Ecto neural progenitor cell (in vitro differentiated cells): ENCODE data around the gene CTDP1.
"Not testable (repeated sequence)": the region's sequence is repeated elsewhere in the genome, so short reads cannot be mapped to it uniquely, and the experiment has no call there.

ENCODE experiments used
- DNase-seq: peaks from one replicate; pipeline ENCODE4 v3.0.0-alpha.2; 2018; ENCODE audit warnings: low spot score

CTDP1 gene

DNA sequence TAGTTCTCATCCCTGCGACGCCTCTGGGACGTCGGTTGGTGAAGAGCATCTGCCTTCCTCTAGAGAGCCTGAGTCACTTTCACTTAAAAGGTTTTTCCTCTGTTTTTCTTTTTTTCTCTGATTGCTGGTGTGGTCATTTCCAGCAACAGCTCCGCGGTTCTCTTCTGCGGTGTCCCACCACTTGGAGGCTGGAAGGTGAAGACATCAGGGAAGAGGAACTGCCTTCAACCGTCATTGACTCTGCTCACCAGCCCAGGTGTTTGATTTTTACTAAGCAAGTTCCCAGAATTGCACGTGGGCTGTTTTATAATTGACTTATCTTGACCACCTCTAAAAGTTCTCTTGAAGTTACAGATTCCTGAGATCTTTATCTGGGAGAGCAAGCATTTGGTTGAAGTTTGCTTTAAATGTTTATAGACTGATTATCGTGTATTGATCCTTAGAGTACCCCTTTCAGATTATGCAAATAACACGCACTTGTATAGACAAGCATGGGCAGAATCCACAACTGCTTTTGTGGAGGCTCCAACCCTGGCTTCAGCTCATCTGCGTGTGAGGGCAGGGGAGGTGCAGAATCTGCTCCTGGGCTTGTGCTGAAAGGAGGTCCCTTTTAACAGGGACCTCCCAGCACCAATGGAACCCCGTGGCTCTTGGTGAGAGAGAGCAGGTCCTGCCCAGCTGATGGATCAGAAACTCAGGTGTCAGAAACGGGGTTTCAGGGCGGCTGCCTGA is 3.5 kb downstream of the CTDP1 start:
- DNase-seq = no peak

GRCh38 chr18:79683626-79684282 is 4.2 kb downstream of the CTDP1 start:
- no peak for DNase-seq

- DNase-seq = no peak
Measured at GRCh38 chr18:79684283-79684631, 4.7 kb downstream of the CTDP1 start.

DNA sequence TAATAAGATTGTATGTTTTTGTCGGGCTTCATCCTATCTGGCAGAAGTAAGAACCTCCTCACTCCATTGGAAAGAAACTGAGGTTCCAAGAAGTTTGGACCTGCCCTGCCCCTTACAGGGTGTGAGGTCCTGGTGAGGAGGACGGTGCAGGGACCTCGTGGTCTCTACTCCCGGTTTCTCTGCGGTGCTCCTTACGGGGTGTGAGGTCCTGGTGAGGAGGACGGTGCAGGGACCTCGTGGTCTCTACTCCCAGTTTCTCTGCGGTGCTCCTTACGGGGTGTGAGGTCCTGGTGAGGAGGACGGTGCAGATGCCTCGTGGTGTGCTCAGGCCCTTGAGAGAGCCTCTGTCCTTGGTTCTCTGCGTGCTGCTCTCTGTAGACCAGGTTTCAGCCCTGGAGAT is 5.2 kb downstream of the CTDP1 start:
- DNase-seq = no peak

GRCh38 chr18:79685281-79685680 is 5.7 kb downstream of the CTDP1 start:
- DNase-seq = no peak

GRCh38 chr18:79685971-79686370 is 6.4 kb downstream of the CTDP1 start:
- DNase-seq = no peak

- DNase-seq = no peak
Measured at GRCh38 chr18:79687806-79688205, 8.2 kb downstream of the CTDP1 start.

- no peak for DNase-seq
Measured at GRCh38 chr18:79690071-79690470, 10.5 kb downstream of the CTDP1 start.

DNA sequence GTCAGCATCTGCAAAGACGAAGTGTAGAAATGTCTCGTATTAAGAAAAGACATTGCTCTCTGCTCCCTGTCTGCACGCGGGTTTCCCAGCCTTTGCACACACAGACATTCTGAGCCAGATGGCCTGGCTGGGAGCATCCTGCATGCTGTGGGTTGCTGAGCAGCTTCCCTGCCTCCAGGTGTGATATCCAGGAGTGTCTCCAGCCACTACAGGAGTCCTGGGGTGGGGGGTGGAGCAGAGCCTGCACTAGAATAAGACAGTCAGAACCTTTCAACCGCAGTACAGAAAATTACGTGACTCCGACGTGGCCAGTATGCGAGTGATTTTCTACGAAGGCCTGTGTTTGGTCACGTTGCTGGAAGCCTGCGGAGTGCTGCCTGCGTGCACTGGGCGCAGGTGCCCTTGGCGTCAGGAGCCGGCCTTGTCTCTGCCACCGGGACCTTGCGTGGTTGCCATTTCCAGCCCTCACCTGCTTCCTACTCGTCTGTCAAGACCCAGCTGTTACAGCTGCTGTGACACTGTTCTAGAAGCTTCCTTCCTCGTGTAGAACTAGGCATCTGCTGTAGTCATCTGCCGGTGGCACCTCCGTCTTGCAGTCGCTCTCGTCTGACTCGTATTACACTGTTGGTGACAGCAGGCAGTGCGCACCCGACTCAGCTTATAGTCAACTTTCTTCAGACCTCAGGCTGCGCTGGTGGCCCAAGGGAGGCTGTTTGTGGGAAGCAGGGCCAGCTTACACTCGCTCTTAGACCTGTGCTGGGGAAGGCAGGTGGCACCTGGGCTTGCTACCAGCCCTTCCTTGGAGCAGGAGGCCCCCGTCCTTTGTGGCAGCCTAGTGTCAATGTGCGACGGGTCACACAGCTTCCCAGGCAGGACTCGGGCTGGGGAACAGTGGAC is 11.2 kb downstream of the CTDP1 start:
- DNase-seq = no peak

- DNase-seq = no peak
Measured at GRCh38 chr18:79692056-79692455, 12.5 kb downstream of the CTDP1 start.

DNA sequence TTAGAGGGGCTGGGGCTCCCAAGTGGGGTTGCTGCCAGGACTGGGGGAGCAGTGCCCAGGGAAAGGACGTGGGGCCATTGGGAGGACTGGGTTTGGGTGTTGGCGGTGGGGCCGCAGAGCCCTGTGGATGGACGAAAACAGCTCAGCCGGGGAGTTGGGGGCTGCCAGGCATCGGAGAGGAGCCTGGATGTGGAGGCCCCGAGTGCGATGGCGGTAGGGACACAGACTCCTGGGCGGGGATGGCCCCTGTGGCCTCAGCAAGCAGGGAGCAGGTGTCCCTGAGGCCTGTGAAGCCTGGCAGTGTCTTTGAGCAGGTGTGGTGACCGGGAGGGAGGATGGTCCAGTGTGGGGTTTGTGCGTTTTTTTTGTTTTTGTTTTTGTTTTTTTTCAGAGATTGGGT is 13.3 kb downstream of the CTDP1 start:
- no peak for DNase-seq

- DNase-seq = no peak
Measured at GRCh38 chr18:79693561-79694205, 14.1 kb downstream of the CTDP1 start.

- DNase-seq = not testable (repeated sequence)
Measured at GRCh38 chr18:79694206-79694894, 14.7 kb downstream of the CTDP1 start.

GRCh38 chr18:79694895-79695213 is 15.3 kb downstream of the CTDP1 start:
- DNase-seq = no peak

- no peak for DNase-seq
Measured at GRCh38 chr18:79695269-79695668, 15.7 kb downstream of the CTDP1 start.

DNA sequence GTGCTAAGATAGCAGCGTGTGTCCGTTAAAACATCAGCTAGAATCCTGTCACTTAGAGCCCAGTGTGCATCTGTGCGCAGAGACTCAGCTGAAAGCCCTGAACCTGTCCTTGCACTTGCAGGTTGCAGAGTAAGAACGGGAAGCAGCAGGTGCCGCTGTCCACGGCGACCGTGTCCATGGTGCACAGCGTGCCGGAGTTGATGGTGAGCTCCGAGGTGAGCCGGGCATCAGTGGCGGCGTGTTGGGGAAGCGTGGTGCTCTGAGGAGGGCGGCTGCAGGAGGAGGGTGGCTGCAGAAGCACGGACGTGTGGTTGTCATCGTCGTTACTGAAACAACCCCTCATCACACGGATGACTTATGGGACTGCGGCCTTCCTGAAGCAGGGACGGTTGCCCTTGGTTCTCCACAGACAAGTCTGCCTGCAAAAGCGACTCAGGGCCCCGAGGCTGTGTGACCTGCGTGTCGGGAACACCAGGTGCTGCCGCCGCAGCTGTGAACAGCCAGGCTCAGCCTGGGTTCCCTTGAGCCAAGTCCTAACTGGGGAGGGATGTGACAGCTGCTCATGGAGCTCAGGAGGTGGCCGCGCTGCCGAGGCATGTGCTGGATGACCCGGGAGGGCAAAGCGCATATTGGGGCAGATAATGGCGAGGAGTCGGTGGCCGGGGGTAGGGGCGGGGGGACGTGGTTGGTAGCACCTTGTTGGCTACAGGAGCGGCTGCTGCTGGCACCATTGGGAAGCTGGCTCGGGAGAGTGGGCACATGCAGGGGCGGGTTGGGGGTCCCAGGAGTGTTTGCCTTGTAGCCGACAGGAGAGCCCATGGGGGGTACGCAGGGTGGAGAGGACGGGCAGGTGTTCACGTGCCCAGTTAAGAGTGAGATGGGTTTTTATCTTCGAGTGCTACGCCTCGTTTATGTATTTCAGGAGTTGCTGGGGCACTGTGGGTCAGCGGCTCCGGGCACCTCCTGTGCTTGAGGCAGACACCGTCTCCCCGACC is 16.6 kb downstream of the CTDP1 start:
- DNase-seq = no peak

DNA sequence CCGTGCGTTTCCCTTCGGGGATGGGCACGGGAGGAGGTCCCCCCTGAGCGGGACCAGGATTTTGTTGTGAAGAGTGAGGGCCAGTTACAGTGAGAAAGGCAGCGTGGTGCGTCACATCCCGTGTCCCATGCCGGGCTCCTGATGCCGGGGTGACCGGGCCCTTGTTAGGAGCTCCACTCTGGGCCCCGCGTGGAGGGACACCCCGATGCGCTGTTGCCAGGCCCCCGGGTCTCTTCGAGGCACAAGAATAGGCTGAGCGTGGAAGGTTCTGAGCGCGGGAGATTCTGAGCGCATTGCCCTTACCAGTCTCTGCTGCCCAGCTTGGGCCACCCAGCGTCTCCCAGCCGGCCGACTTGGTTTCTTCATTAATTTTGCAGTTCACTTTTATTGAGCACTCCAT is 17.6 kb downstream of the CTDP1 start:
- no peak for DNase-seq

DNA sequence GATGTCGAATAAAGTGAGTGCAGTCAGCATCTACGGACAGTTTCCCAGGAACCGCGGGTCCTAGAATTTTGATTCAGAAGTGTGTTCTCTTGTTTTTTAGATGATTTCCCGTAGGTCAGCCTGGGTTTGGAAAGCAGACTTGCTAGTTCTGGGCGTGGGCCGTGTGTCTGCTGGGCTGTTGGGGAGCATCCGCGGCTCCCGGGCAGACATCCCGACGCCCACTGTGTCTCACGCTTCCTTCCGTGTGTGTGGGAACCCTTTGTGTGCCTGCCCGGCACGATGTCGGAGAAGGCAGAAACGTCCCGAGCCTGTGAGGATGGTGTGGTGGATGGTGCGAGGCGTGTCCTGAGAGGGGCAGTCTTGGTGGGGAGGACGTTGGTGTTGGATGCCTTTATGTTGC is 18.4 kb downstream of the CTDP1 start:
- DNase-seq = no peak

DNA sequence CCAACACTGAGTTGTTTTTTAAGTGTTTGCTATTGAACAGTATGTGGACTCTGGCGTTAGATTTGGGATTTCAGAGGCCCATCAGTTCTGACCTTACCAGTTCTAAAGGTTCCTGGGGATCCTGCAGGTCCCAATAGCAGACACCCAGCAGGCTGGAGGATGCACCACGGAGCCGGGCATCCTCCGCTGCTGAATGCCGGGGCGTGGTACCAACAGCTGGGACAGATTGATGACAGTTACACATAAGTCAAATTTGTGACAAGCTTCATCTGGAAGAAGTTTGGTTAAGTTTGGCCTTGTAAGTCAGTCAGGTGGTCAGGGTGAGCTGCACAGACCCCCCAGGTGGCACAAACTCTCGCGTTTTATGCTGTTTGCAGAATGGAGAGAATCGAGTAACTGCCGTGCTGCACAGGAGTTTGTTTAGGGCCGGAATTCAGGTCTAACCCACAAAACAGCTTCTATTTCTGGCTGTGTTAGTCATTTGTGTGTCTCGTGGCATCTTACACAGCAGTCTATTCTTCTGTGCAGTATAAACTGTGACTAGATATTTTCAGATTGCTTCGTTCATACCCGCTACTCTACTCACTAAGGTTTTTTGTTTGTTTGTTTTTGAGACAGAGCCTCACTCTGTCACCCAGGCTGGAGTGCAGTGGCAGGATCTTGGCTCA is 19.2 kb downstream of the CTDP1 start:
- DNase-seq = no peak

DNA sequence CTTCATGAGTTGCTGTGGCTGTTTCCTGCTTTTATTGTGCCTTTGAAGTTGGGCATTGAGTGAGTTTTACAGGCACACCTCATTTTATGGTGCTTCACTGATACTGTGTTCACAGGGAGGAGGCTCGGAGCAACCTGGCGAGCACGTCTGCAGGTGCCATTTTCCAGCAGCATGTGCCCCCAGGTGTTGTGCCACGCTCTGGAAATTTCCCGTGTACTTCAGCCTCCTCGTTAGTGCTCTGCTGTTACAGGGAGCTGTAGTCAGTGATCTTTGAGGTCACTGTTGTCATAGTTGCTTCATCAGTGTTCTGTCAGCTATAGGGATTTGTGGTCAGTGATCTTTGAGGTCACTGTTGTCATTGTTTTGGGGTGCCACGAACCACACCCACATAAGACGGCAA is 20.1 kb downstream of the CTDP1 start:
- DNase-seq = no peak
